Activated CD8-positive, alpha-beta memory T cell treated with anti-CD3 and anti-CD28 coated beads, Interleukin-2, amount 10 ng/mL, durations not matched to agents 7 days and 5 days (primary cell): ENCODE data around the gene ZDHHC18. TPM values are rescaled to one million over a fixed set of nuclear protein-coding genes. Genes with fewer than 3 reads are reported as not detected.
"Not testable (repeated sequence)": the region's sequence is repeated elsewhere in the genome, so short reads cannot be mapped to it uniquely, and the experiment has no call there.

ENCODE experiments used
- ATAC-seq: fragments of 150-1000 bp; cut with Tn5 transposase; one replicate; pipeline ENCODE4 v1.10.0; 2021; ENCODE audit warnings: moderate library complexity
- CTCF ChIA-PET: fragments of 350-600 bp; sonication (Branson Sonifier 250); formaldehyde crosslinking; loops from one replicate; lab custom pipeline; 2021; ENCODE audit warnings: antibody characterized with exemption; lab: Charles Lee
- DNase-seq: peaks from one replicate; pipeline ENCODE4 v3.0.0-alpha.2; 2020
- H3K27ac Mint-ChIP-seq: one replicate; pipeline ENCODE4 v1.8.0; 2021; ENCODE audit warnings: mild to moderate bottlenecking, mixed read lengths
- H3K27me3 Mint-ChIP-seq: one replicate; pipeline ENCODE4 v1.8.0; 2021; ENCODE audit warnings: mixed read lengths
- H3K36me3 Mint-ChIP-seq: one replicate; pipeline ENCODE4 v1.8.0; 2021; ENCODE audit warnings: mild to moderate bottlenecking, mixed read lengths
- H3K4me1 Mint-ChIP-seq: one replicate; pipeline ENCODE4 v1.8.0; 2021; ENCODE audit warnings: mixed read lengths
- H3K4me3 Mint-ChIP-seq: one replicate; pipeline ENCODE4 v1.8.0; 2021; ENCODE audit warnings: mild to moderate bottlenecking, moderate library complexity, mixed read lengths
- H3K9me3 Mint-ChIP-seq: one replicate; pipeline ENCODE4 v1.8.0; 2022; ENCODE audit warnings: low read depth, mixed read lengths
- total RNA-seq, 2 experiments: library from RNA; stranded (reverse); gene quantifications; one replicate each; pipeline ENCODE4 v1.2.3, GENCODE V29; 2021

The ZDHHC18 gene
- total RNA-seq, 2 experiments from 2014 or later: 53.1 to 54.9 TPM

- Mint-ChIP-seq H3K4me1 (peaks cover 6% of the 10 kb centered on the region), H3K27ac (no peak overlapping the region), H3K36me3 (peaks cover 34% of the 10 kb centered on the region), H3K27me3 (no peaks in the 10 kb centered on the region), H3K4me3 (no peak overlapping the region), H3K9me3 (no peaks in the 10 kb centered on the region)
- DNase-seq (no peak), ATAC-seq (no peak)
- CTCF ChIA-PET: interaction anchor here (1.7 to 3.9 kb wide), 4 partner anchors 9 to 281 kb away, joined by 5 to 35 read pairs (median 13); partner anchors contain the start of gene GPN2
Observed at GRCh38 chr1:26879793-26880192, 53.3 kb downstream of the ZDHHC18 start.

GRCh38 chr1:26881611-26882010, 55.1 kb downstream of the ZDHHC18 start:
- ATAC-seq, H3K27me3 Mint-ChIP-seq, DNase-seq, H3K9me3 Mint-ChIP-seq, H3K4me1 Mint-ChIP-seq, H3K4me3 Mint-ChIP-seq, H3K27ac Mint-ChIP-seq: not testable (repeated sequence)
- peaks cover 38% of the 10 kb centered on the region for H3K36me3 Mint-ChIP-seq
- CTCF ChIA-PET: interaction anchor here (1.0 to 1.5 kb wide), 7 partner anchors 16 to 279 kb away, joined by 3 to 7 read pairs (median 3); no protein-coding TSS in a partner anchor

GRCh38 chr1:26882696-26883463, 56.4 kb downstream of the ZDHHC18 start:
- DNase-seq (no peak), ATAC-seq (no peak)
- Mint-ChIP-seq H3K27me3 (no peaks in the 10 kb centered on the region), H3K4me3 (no peak overlapping the region), H3K4me1 (peaks cover 6% of the 10 kb centered on the region), H3K9me3 (no peaks in the 10 kb centered on the region), H3K36me3 (peaks cover 38% of the 10 kb centered on the region), H3K27ac (no peak overlapping the region)
- CTCF ChIA-PET: interaction anchor here (1.4 kb wide), 1 partner anchor 71 kb away, joined by 3 read pairs; no protein-coding TSS in a partner anchor

- Mint-ChIP-seq H3K36me3 (peaks cover 42% of the 10 kb centered on the region), H3K27me3 (no peaks in the 10 kb centered on the region), H3K27ac (peak overlapping the region; percentile 42), H3K4me3 (peak overlapping the region; percentile 34), H3K4me1 (peaks cover 30% of the 10 kb centered on the region), H3K9me3 (no peaks in the 10 kb centered on the region)
- DNase-seq: peak; percentile 43
- no peak for ATAC-seq
- CTCF ChIA-PET: interaction anchor here (0.7 to 4.4 kb wide), 19 partner anchors 9 to 308 kb away, joined by 3 to 35 read pairs (median 4); partner anchors contain the start of genes GPATCH3 and NUDC
Observed at GRCh38 chr1:26887125-26887524, 60.6 kb downstream of the ZDHHC18 start.

- Mint-ChIP-seq H3K4me1 (peaks cover 30% of the 10 kb centered on the region), H3K4me3 (peak overlapping the region; percentile 92), H3K27ac (no peak overlapping the region), H3K27me3 (no peaks in the 10 kb centered on the region), H3K9me3 (no peaks in the 10 kb centered on the region), H3K36me3 (peaks cover 42% of the 10 kb centered on the region)
- ATAC-seq (no peak), DNase-seq (no peak)
- CTCF ChIA-PET: interaction anchor here (0.8 to 4.4 kb wide), 10 partner anchors 8 to 97 kb away, joined by 3 to 35 read pairs (median 6); partner anchors contain the start of gene GPATCH3
Observed at GRCh38 chr1:26888231-26888630, 61.7 kb downstream of the ZDHHC18 start.

GRCh38 chr1:26889551-26890466, 63.3 kb downstream of the ZDHHC18 start, which contains the start of gene GPN2:
Gene GPN2, minus strand, starts transcription at chr1:26890283. Its CDS starts 187 bp downstream, at chr1:26890096.
- Mint-ChIP-seq H3K27me3 (no peaks in the 10 kb centered on the region), H3K4me3 (peak within 1 kb of the TSS; percentile 92), H3K27ac (peak within 1 kb of the TSS; percentile 91), H3K4me1 (peaks cover 32% of the 10 kb centered on the region), H3K36me3 (peaks cover 44% of the 10 kb centered on the region), H3K9me3 (no peaks in the 10 kb centered on the region)
- DNase-seq: peak; percentile 88
- ATAC-seq: peak; percentile 98
- CTCF ChIA-PET: interaction anchor here (0.9 to 4.4 kb wide), 17 partner anchors 11 to 390 kb away, joined by 3 to 35 read pairs (median 4); partner anchors contain the start of genes GPATCH3, NUDC and PIGV

- ATAC-seq: peak; percentile 52
- no peaks in the 10 kb centered on the region for H3K27me3 Mint-ChIP-seq
- no peak for DNase-seq
- H3K4me1 Mint-ChIP-seq: peaks cover 30% of the 10 kb centered on the region
- peak overlapping the region; percentile 91 for H3K27ac Mint-ChIP-seq
- no peaks in the 10 kb centered on the region for H3K9me3 Mint-ChIP-seq
- CTCF ChIA-PET: interaction anchor here (0.9 to 4.4 kb wide), 16 partner anchors 10 to 390 kb away, joined by 3 to 35 read pairs (median 4); partner anchors contain the start of genes GPATCH3, NUDC and PIGV
- H3K36me3 Mint-ChIP-seq: peaks cover 40% of the 10 kb centered on the region
- H3K4me3 Mint-ChIP-seq: peak overlapping the region; percentile 92
Observed at GRCh38 chr1:26890467-26890796, 63.9 kb downstream of the ZDHHC18 start.

GRCh38 chr1:26894263-26894662, 67.8 kb downstream of the ZDHHC18 start:
- H3K27ac Mint-ChIP-seq: no peak overlapping the region
- no peak for DNase-seq
- peaks cover 33% of the 10 kb centered on the region for H3K36me3 Mint-ChIP-seq
- no peak for ATAC-seq
- CTCF ChIA-PET: interaction anchor here (1.0 to 1.2 kb wide), 2 partner anchors 9 to 16 kb away, joined by 3 read pairs; no protein-coding TSS in a partner anchor
- H3K4me1 Mint-ChIP-seq: peaks cover 29% of the 10 kb centered on the region
- no peaks in the 10 kb centered on the region for H3K9me3 Mint-ChIP-seq
- no peak overlapping the region for H3K4me3 Mint-ChIP-seq
- H3K27me3 Mint-ChIP-seq: no peaks in the 10 kb centered on the region

GRCh38 chr1:26897351-26897750, 70.9 kb downstream of the ZDHHC18 start:
- Mint-ChIP-seq H3K27ac (no peak overlapping the region), H3K4me3 (no peak overlapping the region), H3K27me3 (no peaks in the 10 kb centered on the region), H3K9me3 (no peaks in the 10 kb centered on the region), H3K36me3 (peaks cover 27% of the 10 kb centered on the region), H3K4me1 (peaks cover 36% of the 10 kb centered on the region)
- ATAC-seq: no peak
- CTCF ChIA-PET: interaction anchor here (1.5 kb wide), 1 partner anchor 10 kb away, joined by 7 read pairs; no protein-coding TSS in a partner anchor
- DNase-seq: no peak

- peaks cover 9% of the 10 kb centered on the region for H3K36me3 Mint-ChIP-seq
- ATAC-seq: peak; percentile 95
- no peaks in the 10 kb centered on the region for H3K9me3 Mint-ChIP-seq
Observed at GRCh38 chr1:26900001-26900814, 73.7 kb downstream of the ZDHHC18 start, which contains the start of gene GPATCH3. Gene GPATCH3, minus strand, starts transcription at chr1:26900467. Its CDS starts 25 bp downstream, at chr1:26900442.

GRCh38 chr1:26900815-26901511, 74.5 kb downstream of the ZDHHC18 start:
- DNase-seq (no peak), ATAC-seq (no peak)
- H3K4me3 Mint-ChIP-seq: peak overlapping the region; percentile 86
- CTCF ChIA-PET: interaction anchor here (1.0 to 3.5 kb wide), 9 partner anchors 11 to 431 kb away, joined by 3 to 23 read pairs (median 5); partner anchors contain the start of genes GPN2 and NUDC
- H3K36me3 Mint-ChIP-seq: peaks cover 7% of the 10 kb centered on the region
- H3K27ac Mint-ChIP-seq: peak overlapping the region; percentile 98
- peaks cover 34% of the 10 kb centered on the region for H3K4me1 Mint-ChIP-seq
- no peaks in the 10 kb centered on the region for H3K27me3 Mint-ChIP-seq
- H3K9me3 Mint-ChIP-seq: no peaks in the 10 kb centered on the region

More at GRCh38 chr1:26900001-26900814, 73.7 kb downstream of the ZDHHC18 start, which contains the start of gene GPATCH3:
- no peaks in the 10 kb centered on the region for H3K27me3 Mint-ChIP-seq
- H3K4me1 Mint-ChIP-seq: peaks cover 34% of the 10 kb centered on the region
- DNase-seq: peak; percentile 94
- H3K27ac Mint-ChIP-seq: peak within 1 kb of the TSS; percentile 98
- CTCF ChIA-PET: interaction anchor here (0.6 to 3.5 kb wide), 12 partner anchors 10 to 430 kb away, joined by 3 to 23 read pairs (median 4); partner anchors contain the start of genes GPN2 and NUDC
- H3K4me3 Mint-ChIP-seq: peak within 1 kb of the TSS; percentile 86
